Measurements from ENCODE around the gene EXOSC3.
A peak's percentile ranks its signal among the peaks of the same experiment; 100 is the strongest.
"Not testable (repeated sequence)": the region's sequence is repeated elsewhere in the genome, so short reads cannot be mapped to it uniquely, and the experiment has no call there.

The EXOSC3 gene

GRCh38 chr9:37775216-37775919 lies 9.5 kb downstream of the EXOSC3 start:
- DNase-seq: no peak

- no peak for DNase-seq
Measured at GRCh38 chr9:37769995-37770394, 14.9 kb downstream of the EXOSC3 start.

GRCh38 chr9:37769306-37769705 lies 15.6 kb downstream of the EXOSC3 start:
- no peak for DNase-seq

GRCh38 chr9:37765263-37765662 lies 19.6 kb downstream of the EXOSC3 start:
- DNase-seq: not testable (repeated sequence)

- no peak for DNase-seq
Measured at GRCh38 chr9:37761511-37761910, 23.4 kb downstream of the EXOSC3 start.

GRCh38 chr9:37760416-37761161 lies 24.3 kb downstream of the EXOSC3 start:
- no peak for DNase-seq

- DNase-seq: no peak
Measured at GRCh38 chr9:37758747-37759146, 26.1 kb downstream of the EXOSC3 start.

- DNase-seq: peak; percentile 62
Measured at GRCh38 chr9:37753489-37754190, 31.2 kb downstream of the EXOSC3 start, which contains the start of gene TRMT10B. TSS of gene TRMT10B (plus strand) at chr9:37753805. CDS start at chr9:37761932, 8,127 bp downstream.

- no peak for DNase-seq
Measured at GRCh38 chr9:37752642-37753488, 32.0 kb downstream of the EXOSC3 start.

- not testable (repeated sequence) for DNase-seq
Measured at GRCh38 chr9:37752112-37752511, 32.8 kb downstream of the EXOSC3 start.

- DNase-seq: not testable (repeated sequence)
Measured at GRCh38 chr9:37751704-37752103, 33.2 kb downstream of the EXOSC3 start.

GRCh38 chr9:37751186-37751585 lies 33.7 kb downstream of the EXOSC3 start:
- no peak for DNase-seq

- DNase-seq: no peak
Measured at GRCh38 chr9:37749129-37749528, 35.7 kb downstream of the EXOSC3 start.

GRCh38 chr9:37747271-37747753 lies 37.6 kb downstream of the EXOSC3 start:
- DNase-seq: peak; percentile 31

- DNase-seq: no peak
Measured at GRCh38 chr9:37746448-37747270, 38.2 kb downstream of the EXOSC3 start.

GRCh38 chr9:37745970-37746369 lies 38.9 kb downstream of the EXOSC3 start:
- no peak for DNase-seq

GRCh38 chr9:37740631-37741328 lies 44.1 kb downstream of the EXOSC3 start:
- no peak for DNase-seq

- no peak for DNase-seq
Measured at GRCh38 chr9:37740128-37740527, 44.7 kb downstream of the EXOSC3 start.

GRCh38 chr9:37739222-37739621 lies 45.6 kb downstream of the EXOSC3 start:
- no peak for DNase-seq

- DNase-seq: no peak
Measured at GRCh38 chr9:37732952-37733351, 51.9 kb downstream of the EXOSC3 start.

Data from central memory CD4-positive, alpha-beta T cell (primary cell).